ENCODE results near the gene DMKN.
"Not testable (repeated sequence)": the region's sequence is repeated elsewhere in the genome, so short reads cannot be mapped to it uniquely, and the experiment has no call there.

The DMKN gene

GRCh38 chr19:35474104-35474503 lies 39.3 kb downstream of the DMKN start:
- no peak overlapping the region for H3K9ac ChIP-seq (ENCODE audit: low read length)
- no peaks in the 10 kb centered on the region for H3F3A ChIP-seq (ENCODE audit: insufficient read depth)
- no peak overlapping the region for H3K4me3 ChIP-seq (ENCODE audit: insufficient read depth, low read length, poor library complexity, severe bottlenecking)
- H3K9me3 ChIP-seq (ENCODE audit: insufficient read depth, low read length), result no peaks in the 10 kb centered on the region
- H3K4me2 ChIP-seq (ENCODE audit: low read depth, low read length, poor library complexity, severe bottlenecking), result no peak overlapping the region
- no peaks in the 10 kb centered on the region for H3K27me3 ChIP-seq (ENCODE audit: low read length)
- no peak for TF ChIP-seq CTCF (IDR thresholded peaks at IDR 0.05; ENCODE audit: insufficient read depth, low read length, poor library complexity, severe bottlenecking)
- TF ChIP-seq EZH2phosphoT487 (conservative IDR thresholded peaks at IDR 0.05; ENCODE audit: low read length), result no peak
- H2AFZ ChIP-seq (ENCODE audit: low read depth, low read length, severe bottlenecking), result no peak overlapping the region
- H4K20me1 ChIP-seq (ENCODE audit: low read depth, low read length), result no peaks in the 10 kb centered on the region
- H3K9me2 ChIP-seq (replicated peaks; ENCODE audit: insufficient read depth, low read length), result no peaks in the 10 kb centered on the region
- H3K36me3 ChIP-seq (ENCODE audit: low read length), result no peaks in the 10 kb centered on the region
- H3K27ac ChIP-seq (ENCODE audit: low read depth, low read length), result no peak overlapping the region
- H3K79me2 ChIP-seq (ENCODE audit: insufficient read depth, low read length), result no peaks in the 10 kb centered on the region

DNA sequence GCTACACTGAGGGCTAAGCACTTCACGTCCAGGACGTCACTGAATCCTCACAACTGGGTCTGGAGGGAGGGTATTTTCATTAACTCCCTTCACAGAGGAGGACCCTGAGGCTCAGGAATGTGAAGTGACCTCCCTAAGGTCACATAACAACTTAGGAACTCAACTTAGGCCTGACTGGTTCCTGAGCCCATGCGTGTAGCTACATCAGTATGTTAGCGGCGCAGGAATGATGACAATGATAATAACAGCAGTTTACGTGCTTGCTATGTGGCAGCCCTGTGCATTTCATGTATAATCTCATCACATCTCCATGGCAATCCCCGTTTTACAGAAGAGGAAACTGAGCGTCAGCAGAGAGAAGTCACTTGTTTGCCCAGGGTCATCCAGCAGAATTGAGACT lies 41.5 kb downstream of the DMKN start:
- Histone ChIP-seq H2AFZ (ENCODE audit: low read depth, low read length, severe bottlenecking) (no peak overlapping the region), H3K9me3 (ENCODE audit: insufficient read depth, low read length) (no peaks in the 10 kb centered on the region), H3K9me2 (replicated peaks; ENCODE audit: insufficient read depth, low read length) (no peaks in the 10 kb centered on the region), H3K79me2 (ENCODE audit: insufficient read depth, low read length) (no peaks in the 10 kb centered on the region), H3K9ac (ENCODE audit: low read length) (no peak overlapping the region), H3K4me3 (ENCODE audit: insufficient read depth, low read length, poor library complexity, severe bottlenecking) (no peak overlapping the region), H3F3A (ENCODE audit: insufficient read depth) (no peaks in the 10 kb centered on the region), H4K20me1 (ENCODE audit: low read depth, low read length) (no peaks in the 10 kb centered on the region), H3K27me3 (ENCODE audit: low read length) (no peaks in the 10 kb centered on the region), H3K4me2 (ENCODE audit: low read depth, low read length, poor library complexity, severe bottlenecking) (no peak overlapping the region), H3K27ac (ENCODE audit: low read depth, low read length) (no peak overlapping the region), H3K36me3 (ENCODE audit: low read length) (no peaks in the 10 kb centered on the region)
- TF ChIP-seq CTCF (IDR thresholded peaks at IDR 0.05; ENCODE audit: insufficient read depth, low read length, poor library complexity, severe bottlenecking) (no peak), EZH2phosphoT487 (conservative IDR thresholded peaks at IDR 0.05; ENCODE audit: low read length) (no peak)

DNA sequence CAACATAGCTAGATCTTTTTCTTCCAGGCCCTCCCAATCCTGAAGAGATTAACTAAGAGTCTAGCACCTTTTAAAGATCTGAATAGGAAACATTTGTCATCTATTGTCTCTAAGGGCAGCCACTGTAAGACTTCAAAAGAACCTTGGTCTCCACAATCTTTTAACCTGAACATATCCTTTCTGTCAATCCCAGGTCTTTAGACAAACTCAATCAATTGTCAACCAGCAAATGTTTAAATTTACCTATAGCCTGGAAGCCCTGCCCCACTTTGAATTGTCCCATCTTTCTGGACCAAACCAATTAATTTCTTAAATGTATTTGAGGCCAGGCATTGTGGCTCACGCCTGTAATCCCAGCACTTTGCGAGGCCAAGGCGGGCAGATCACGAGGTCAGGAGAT lies 42.4 kb downstream of the DMKN start:
- not testable (repeated sequence) for H3K4me3 ChIP-seq (ENCODE audit: insufficient read depth, low read length, poor library complexity, severe bottlenecking); H3K27me3 ChIP-seq (ENCODE audit: low read length); H3K9me3 ChIP-seq (ENCODE audit: insufficient read depth, low read length); H3F3A ChIP-seq (ENCODE audit: insufficient read depth); H3K9me2 ChIP-seq (replicated peaks; ENCODE audit: insufficient read depth, low read length); H3K27ac ChIP-seq (ENCODE audit: low read depth, low read length); H3K9ac ChIP-seq (ENCODE audit: low read length); H2AFZ ChIP-seq (ENCODE audit: low read depth, low read length, severe bottlenecking); H3K79me2 ChIP-seq (ENCODE audit: insufficient read depth, low read length); H4K20me1 ChIP-seq (ENCODE audit: low read depth, low read length); H3K36me3 ChIP-seq (ENCODE audit: low read length); H3K4me2 ChIP-seq (ENCODE audit: low read depth, low read length, poor library complexity, severe bottlenecking)

GRCh38 chr19:35470128-35470527 lies 43.3 kb downstream of the DMKN start:
- Histone ChIP-seq H3K9me3 (ENCODE audit: insufficient read depth, low read length) (no peaks in the 10 kb centered on the region), H3K4me3 (ENCODE audit: insufficient read depth, low read length, poor library complexity, severe bottlenecking) (no peak overlapping the region), H3K27ac (ENCODE audit: low read depth, low read length) (no peak overlapping the region), H3K36me3 (ENCODE audit: low read length) (no peaks in the 10 kb centered on the region), H3K9me2 (replicated peaks; ENCODE audit: insufficient read depth, low read length) (no peaks in the 10 kb centered on the region), H3K9ac (ENCODE audit: low read length) (no peak overlapping the region), H4K20me1 (ENCODE audit: low read depth, low read length) (no peaks in the 10 kb centered on the region), H3K4me2 (ENCODE audit: low read depth, low read length, poor library complexity, severe bottlenecking) (no peak overlapping the region), H3K27me3 (ENCODE audit: low read length) (no peaks in the 10 kb centered on the region), H3F3A (ENCODE audit: insufficient read depth) (no peaks in the 10 kb centered on the region), H3K79me2 (ENCODE audit: insufficient read depth, low read length) (no peaks in the 10 kb centered on the region), H2AFZ (ENCODE audit: low read depth, low read length, severe bottlenecking) (no peak overlapping the region)
- no peak for TF ChIP-seq EZH2phosphoT487 (conservative IDR thresholded peaks at IDR 0.05; ENCODE audit: low read length)
- no peak for TF ChIP-seq CTCF (IDR thresholded peaks at IDR 0.05; ENCODE audit: insufficient read depth, low read length, poor library complexity, severe bottlenecking)

Data from SU-DHL-6 (cell line).